ENCODE measurements around the gene MYH9. TPM values are rescaled to one million over a fixed set of nuclear protein-coding genes. Genes with fewer than 3 reads are reported as not detected.

MYH9 gene
- total RNA-seq, 2 experiments from 2014 or later, result 901 to 925 TPM

DNA sequence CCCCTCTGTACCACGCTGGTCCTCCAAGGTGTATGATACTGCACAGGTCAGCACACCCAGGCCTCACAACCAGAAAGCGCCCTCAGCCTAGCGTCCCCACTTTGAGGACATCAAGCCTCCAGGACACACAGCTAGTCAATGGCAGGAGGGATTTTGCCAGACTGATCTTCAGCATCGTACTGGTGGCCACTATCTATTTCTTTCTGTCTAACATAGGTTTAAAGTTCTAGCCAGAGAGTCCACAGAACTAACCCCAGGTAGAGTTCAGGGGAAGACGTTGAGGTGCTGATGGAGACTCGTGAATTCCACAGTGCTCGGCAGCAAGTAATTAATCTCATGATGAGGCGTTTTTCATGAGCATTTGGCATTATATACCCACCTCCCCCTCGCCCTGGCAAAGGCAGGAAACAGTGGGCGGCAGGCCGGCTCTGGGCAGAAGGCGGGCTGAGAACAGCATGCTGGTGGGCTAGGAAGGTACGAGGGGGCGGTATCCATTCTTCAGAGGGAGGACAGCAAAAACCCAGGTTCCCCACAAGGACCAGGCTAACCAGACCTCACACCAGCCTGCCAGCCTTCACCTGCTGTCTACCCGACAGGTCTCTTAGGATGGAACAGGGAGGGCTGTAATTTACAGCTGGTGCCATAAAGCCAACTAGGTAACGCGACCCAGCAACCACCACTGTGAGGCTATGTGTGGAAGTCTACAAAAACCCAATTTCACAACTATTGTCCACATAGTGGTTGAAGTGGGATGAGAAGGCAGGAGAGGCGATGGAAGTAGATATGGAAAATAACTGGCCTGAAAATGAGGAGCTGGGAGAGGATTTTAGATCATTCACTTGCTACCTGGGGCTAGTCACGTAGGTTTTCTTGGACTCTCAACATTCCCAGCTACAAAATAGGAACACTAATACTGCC is 18.5 kb downstream of the MYH9 start:
- Histone ChIP-seq H3K27ac (ENCODE audit: low read depth in 1 of 2, low read length in 2 of 2) (peak overlapping the region; percentile 63 to 87), H3K4me1 (ENCODE audit: insufficient read depth, low read length) (peaks cover 99% of the 10 kb centered on the region), H3K4me3 (ENCODE audit: low read length) (peak overlapping the region; percentile 39), H3K36me3 (ENCODE audit: insufficient read depth, low read length) (peaks cover 35% of the 10 kb centered on the region), H3K27me3 (ENCODE audit: control insufficient read depth in 1 of 2, insufficient read depth in 2 of 2, low read length in 2 of 2) (no peaks in the 10 kb centered on the region), H3K9me3 (ENCODE audit: control insufficient read depth in 1 of 2, insufficient read depth in 1 of 2, low read length in 2 of 2) (no peaks in the 10 kb centered on the region)
- intact Hi-C loops (cut with DNase I, micrococcal nuclease), result loop anchor here in 1 of 2 experiments (5.0 kb wide), 1 partner anchor 37 kb away; no protein-coding TSS in a partner anchor
- TF ChIP-seq, protein P1, sequence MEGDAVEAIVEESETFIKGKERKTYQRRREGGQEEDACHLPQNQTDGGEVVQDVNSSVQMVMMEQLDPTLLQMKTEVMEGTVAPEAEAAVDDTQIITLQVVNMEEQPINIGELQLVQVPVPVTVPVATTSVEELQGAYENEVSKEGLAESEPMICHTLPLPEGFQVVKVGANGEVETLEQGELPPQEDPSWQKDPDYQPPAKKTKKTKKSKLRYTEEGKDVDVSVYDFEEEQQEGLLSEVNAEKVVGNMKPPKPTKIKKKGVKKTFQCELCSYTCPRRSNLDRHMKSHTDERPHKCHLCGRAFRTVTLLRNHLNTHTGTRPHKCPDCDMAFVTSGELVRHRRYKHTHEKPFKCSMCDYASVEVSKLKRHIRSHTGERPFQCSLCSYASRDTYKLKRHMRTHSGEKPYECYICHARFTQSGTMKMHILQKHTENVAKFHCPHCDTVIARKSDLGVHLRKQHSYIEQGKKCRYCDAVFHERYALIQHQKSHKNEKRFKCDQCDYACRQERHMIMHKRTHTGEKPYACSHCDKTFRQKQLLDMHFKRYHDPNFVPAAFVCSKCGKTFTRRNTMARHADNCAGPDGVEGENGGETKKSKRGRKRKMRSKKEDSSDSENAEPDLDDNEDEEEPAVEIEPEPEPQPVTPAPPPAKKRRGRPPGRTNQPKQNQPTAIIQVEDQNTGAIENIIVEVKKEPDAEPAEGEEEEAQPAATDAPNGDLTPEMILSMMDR (IDR thresholded peaks at IDR 0.05), result no peak
- DNase-seq, result peak in 4 of 14 experiments; percentile 43 to 61 (median 47)
- ChIA-PET POLR2A (interaction anchor here (0.9 to 49.5 kb wide), 4 partner anchors 1 to 82 kb away, joined by 3 to 1847 read pairs (median 930); partner anchors contain the start of gene MYH9), CTCF (interaction anchor here (1.3 to 2.3 kb wide), 4 partner anchors 10 to 117 kb away, joined by 3 to 9 read pairs (median 4); no protein-coding TSS in a partner anchor)
- H3K4me3 Mint-ChIP-seq, result peak overlapping the region; percentile 90
- no peaks in the 10 kb centered on the region for H3K27me3 Mint-ChIP-seq
- H3K4me1 Mint-ChIP-seq (ENCODE audit: low read depth), result peaks cover 95% of the 10 kb centered on the region
- ATAC-seq (ENCODE audit: poor library complexity), result no peak
- H3K36me3 Mint-ChIP-seq (ENCODE audit: low read depth), result peaks cover 82% of the 10 kb centered on the region
- no peaks in the 10 kb centered on the region for H3K9me3 Mint-ChIP-seq
- peak overlapping the region; percentile 93 for H3K27ac Mint-ChIP-seq

DNA sequence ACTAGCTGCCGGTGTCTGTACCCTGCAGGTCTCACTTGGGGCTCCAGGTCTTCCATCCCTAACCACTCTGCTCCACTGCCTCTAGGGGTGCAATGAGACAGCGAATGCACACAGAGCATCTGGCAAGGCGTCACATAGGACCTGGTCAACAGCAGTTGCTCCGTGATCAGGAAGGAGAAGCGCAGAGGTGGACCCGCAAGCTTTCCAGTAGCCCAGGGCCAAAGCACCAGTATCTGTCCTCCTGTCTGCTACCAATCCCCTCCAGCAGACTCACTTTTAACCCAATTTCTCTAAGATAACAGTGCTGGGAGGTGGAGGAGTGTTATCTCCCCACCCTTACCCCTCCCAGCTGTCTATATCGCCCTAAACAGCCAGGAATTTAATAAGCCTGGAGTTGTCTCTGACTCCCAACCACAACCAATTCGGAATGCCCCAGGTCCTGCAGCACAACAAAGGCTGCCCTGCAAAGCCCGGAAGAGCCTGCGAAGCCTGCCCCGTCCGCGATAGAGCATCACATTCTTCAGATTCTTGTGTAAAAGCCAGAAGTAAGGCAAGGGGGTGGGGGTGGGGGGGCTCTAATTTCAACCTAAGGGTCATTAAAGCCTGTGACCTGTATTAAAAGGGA is 19.3 kb downstream of the MYH9 start:
- Mint-ChIP-seq H3K27ac (peak overlapping the region; percentile 93), H3K4me1 (ENCODE audit: low read depth) (peaks cover 98% of the 10 kb centered on the region), H3K9me3 (no peaks in the 10 kb centered on the region), H3K36me3 (ENCODE audit: low read depth) (peaks cover 85% of the 10 kb centered on the region), H3K27me3 (no peaks in the 10 kb centered on the region), H3K4me3 (peak overlapping the region; percentile 88)
- TF ChIP-seq, protein P1 (IDR thresholded peaks at IDR 0.05), result peak; percentile 29
- ATAC-seq (ENCODE audit: poor library complexity) (no peak), DNase-seq (peak in 3 of 14 experiments; percentile 54 to 71 (median 65))
- H3K36me3 ChIP-seq (ENCODE audit: insufficient read depth, low read length), result peaks cover 40% of the 10 kb centered on the region
- H3K4me3 ChIP-seq (ENCODE audit: low read length), result peak overlapping the region; percentile 39
- intact Hi-C loops (cut with DNase I, micrococcal nuclease), result loop anchor here in 1 of 2 experiments (5.0 kb wide), 1 partner anchor 36 kb away; no protein-coding TSS in a partner anchor
- POLR2A ChIA-PET, result interaction anchor here (0.9 to 49.5 kb wide), 3 partner anchors 0 to 83 kb away, joined by 3 to 1847 read pairs (median 1847); partner anchors contain the start of gene MYH9
- H3K9me3 ChIP-seq (ENCODE audit: control insufficient read depth in 1 of 2, insufficient read depth in 1 of 2, low read length in 2 of 2), result no peaks in the 10 kb centered on the region
- H3K4me1 ChIP-seq (ENCODE audit: insufficient read depth, low read length), result peaks cover 99% of the 10 kb centered on the region
- CTCF ChIA-PET, result interaction anchor here (0.7 to 1.0 kb wide), 2 partner anchors 10 to 14 kb away, joined by 3 read pairs; no protein-coding TSS in a partner anchor
- no peaks in the 10 kb centered on the region for H3K27me3 ChIP-seq (ENCODE audit: control insufficient read depth in 1 of 2, insufficient read depth in 2 of 2, low read length in 2 of 2)
- peak overlapping the region; percentile 63 to 87 for H3K27ac ChIP-seq (ENCODE audit: low read depth in 1 of 2, low read length in 2 of 2)

DNA sequence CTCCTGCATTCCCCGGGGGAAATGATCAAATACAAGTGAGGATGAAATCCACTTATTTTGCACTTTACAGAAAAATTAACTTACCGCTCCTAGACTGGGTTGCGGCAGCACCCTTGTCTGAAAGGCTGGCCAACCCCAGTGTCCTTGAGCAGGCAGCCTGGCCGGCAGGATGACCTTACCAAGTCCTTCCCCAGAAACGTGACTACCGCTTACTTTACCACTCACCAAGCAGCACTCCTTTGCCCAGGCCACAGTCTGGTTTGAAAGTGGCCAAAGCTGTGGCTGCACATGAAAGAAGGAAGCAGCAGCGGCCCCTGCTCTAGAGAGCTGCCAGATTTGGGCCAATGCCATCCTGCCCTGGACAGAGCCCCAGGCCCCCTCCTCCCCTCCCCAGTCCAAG is 20.3 kb downstream of the MYH9 start:
- POLR2A ChIA-PET, result interaction anchor here (44.0 to 49.5 kb wide), 2 partner anchors 1 to 12 kb away, joined by 1847 read pairs; partner anchors contain the start of gene MYH9
- H3K27ac Mint-ChIP-seq, result peak overlapping the region; percentile 93
- TF ChIP-seq, protein P1 (IDR thresholded peaks at IDR 0.05), result no peak

More for the DNA sequence above, 20.3 kb downstream of the MYH9 start:
- Histone ChIP-seq H3K4me3 (ENCODE audit: low read length) (no peak overlapping the region), H3K27me3 (ENCODE audit: control insufficient read depth in 1 of 2, insufficient read depth in 2 of 2, low read length in 2 of 2) (no peaks in the 10 kb centered on the region), H3K36me3 (ENCODE audit: insufficient read depth, low read length) (peaks cover 40% of the 10 kb centered on the region), H3K4me1 (ENCODE audit: insufficient read depth, low read length) (peaks cover 99% of the 10 kb centered on the region), H3K9me3 (ENCODE audit: control insufficient read depth in 1 of 2, insufficient read depth in 1 of 2, low read length in 2 of 2) (no peaks in the 10 kb centered on the region), H3K27ac (ENCODE audit: low read depth in 1 of 2, low read length in 2 of 2) (peak overlapping the region; percentile 84 to 91)
- CTCF ChIA-PET, result interaction anchor here (0.7 to 1.0 kb wide), 2 partner anchors 11 to 15 kb away, joined by 3 read pairs; no protein-coding TSS in a partner anchor
- Mint-ChIP-seq H3K9me3 (no peaks in the 10 kb centered on the region), H3K36me3 (ENCODE audit: low read depth) (peaks cover 85% of the 10 kb centered on the region), H3K4me3 (peak overlapping the region; percentile 65), H3K27me3 (no peaks in the 10 kb centered on the region), H3K4me1 (ENCODE audit: low read depth) (peaks cover 98% of the 10 kb centered on the region)
- ATAC-seq (ENCODE audit: poor library complexity) (no peak), DNase-seq (no peak)
- intact Hi-C loops (cut with DNase I, micrococcal nuclease), result loop anchor here in 1 of 2 experiments (5.0 kb wide), 1 partner anchor 35 kb away; no protein-coding TSS in a partner anchor
